Stimulated activated CD8-positive, alpha-beta memory T cell treated with anti-CD3 and anti-CD28 coated beads, Interleukin-12 subunit alpha, Interleukin-12 subunit beta, amount 100 ng/mL, for 1 hour (primary cell): ENCODE results near the gene IQCK.

Source experiments
- DNase-seq: peaks from one replicate; pipeline ENCODE4 v3.0.0-alpha.2; 2020; ENCODE audit warnings: low read depth

Gene IQCK

DNA sequence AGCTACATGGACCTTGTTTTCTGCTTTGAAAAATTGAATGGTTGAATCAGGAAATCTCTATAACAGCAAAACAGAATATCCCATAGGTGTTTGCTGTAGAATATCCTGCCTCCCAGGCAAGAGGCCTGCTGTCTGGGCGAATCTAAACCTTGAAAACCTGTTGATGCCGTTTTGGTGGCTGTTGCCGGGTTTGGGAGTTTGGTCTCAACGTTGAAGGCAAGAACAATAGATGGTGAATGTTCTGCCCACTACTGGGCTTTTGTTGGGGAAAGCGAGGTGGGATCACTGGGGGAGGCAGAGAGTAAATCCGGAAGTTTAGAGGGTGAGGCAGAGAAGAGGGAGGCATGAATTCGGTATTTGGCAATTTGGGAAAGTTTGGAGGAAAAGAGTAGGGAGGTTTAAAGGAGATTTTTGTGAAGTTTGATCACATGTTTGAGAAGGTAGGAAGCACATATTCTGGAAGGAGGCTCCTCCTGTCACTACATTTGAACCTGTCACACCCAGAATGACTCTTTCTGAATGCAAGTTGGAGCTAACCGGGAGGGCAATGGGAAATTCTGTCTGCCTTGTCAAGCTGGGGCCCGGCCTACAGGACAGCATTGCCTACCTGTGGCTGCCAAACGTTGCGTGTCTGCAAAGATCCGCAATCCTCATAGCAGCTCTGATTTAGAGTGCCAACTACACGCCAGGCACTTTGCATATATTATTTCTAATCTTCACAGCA is 120.1 kb downstream of the IQCK start:
- no peak for DNase-seq

DNA sequence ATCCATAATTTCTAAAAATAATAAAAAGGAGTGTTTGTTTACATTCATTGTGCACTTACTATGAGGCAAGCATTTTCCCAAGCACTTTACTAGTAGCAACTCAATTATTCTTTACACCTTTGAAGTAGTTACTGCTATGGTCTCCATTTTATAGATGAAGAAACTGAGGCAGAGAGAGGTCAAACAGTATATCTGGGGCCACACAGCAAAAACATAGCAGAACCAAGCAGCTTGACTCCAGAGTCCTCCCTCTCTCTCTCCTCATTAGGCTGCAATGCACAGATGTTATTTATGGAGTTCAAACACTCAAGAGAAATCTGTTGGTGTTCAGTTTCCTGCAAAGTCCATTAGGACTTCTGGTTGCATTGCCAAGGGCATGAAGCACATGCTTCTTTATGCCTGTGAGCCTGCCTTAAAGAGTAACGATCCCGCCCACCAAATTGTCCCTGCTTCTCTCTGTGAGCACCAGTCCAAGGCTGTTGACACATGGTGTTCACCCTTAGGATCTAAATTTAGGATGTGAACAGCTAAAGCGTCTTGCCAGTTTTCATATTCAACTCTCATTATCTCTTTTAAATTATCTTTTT is 122.5 kb downstream of the IQCK start:
- no peak for DNase-seq

DNA sequence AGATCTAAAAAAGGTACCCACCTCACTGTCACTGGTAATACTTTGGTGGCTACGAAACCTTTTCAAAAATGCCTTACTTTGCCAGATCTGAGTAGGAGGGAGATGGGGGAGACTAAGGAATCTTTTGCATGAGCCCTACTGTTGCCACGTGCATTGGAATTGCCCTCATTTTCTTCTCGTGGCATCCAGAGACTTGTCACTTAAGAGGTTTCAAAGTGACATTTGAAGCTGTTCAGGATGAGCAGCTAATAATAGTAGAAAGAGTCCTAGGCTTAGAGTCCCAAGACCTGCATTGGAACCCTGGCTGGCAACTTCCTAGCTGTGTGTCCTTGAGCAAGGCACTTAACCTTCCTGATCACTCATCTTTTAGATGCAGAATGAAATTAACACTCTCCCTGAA is 123.1 kb downstream of the IQCK start:
- DNase-seq: no peak

DNA sequence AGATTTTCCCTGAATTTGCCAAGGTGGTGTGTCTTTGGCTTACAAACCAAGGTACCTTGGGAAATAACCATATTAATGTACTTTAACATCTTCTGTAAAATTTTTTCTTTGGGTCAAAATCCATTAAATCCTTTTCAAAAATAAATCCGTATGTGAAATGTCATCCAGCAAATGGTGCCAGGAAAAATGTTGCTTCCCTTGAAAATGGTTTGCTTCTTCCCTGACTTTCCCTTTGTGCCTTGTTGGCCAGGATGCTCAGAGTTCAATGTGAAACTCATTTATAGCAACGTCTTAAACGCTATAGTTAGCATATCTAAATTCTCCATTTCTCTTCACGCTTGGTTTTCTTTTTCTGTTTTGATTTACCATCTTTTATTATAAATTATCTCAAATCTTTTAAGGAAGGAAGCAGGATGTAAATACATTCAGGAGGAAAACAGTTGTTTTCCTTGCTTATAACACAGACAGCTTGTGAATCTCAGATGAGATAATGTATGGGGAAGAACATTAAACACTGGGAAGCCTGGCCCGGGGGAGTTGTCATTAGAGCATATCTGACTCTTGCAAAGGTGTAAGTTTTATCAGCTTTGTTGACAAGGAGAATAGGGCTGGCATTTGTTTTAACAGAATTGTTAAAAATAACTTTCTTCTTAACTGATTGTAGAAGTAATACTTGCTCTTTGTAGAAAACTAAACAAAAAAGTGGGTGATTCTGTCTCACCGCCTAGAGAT is 124.5 kb downstream of the IQCK start:
- DNase-seq: no peak

DNA sequence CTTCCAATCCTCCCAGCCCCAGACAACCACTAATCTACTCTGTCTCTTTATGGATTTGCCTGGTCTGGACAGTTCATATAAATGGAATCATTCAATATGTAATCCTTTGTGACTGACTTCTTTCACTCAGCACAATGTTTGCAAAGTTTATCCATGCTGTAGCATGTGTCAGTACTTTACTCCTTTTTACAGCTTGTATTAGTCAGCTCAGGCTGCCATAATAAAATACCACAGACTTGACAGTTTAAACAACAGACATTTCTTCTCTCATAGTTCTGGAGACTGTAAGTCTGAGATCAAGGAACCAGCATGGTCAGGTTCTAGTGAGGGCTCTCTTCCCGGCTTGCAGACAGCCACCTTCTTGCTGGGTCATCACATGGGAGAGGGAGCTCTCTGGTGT is 125.3 kb downstream of the IQCK start:
- DNase-seq: no peak

DNA sequence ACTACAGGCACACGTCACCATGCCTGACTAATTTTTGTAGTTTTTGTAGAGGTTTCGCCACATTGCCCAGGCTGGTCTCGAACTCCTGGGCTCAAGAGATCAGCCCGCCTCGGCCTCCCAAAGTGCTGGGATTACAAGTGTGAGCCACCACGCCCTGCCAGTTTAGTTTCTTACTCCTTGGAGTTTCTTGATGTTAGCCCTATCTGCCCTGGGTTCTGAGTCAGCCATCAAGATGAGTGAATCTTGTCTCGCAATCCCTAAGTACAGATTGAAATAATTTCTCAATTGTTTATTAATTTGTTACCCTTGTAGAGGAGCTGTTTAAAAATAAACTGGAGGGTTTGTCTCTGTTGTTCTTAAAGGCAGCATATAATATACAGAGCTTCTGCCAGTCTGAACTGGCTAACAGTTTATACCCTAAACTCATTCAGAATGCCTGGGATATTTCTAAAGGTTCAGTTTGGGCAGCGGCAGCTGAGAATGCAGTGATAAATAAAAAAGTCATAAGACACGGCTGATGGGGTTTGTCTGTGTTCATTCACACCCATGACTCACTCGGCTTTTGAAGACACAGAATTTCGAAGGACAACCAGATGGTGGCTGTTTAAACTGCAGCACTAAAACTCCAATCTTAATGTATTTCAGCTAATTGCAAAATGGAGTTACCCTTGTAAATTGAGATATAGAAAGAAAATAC is 127.0 kb downstream of the IQCK start:
- no peak for DNase-seq

DNA sequence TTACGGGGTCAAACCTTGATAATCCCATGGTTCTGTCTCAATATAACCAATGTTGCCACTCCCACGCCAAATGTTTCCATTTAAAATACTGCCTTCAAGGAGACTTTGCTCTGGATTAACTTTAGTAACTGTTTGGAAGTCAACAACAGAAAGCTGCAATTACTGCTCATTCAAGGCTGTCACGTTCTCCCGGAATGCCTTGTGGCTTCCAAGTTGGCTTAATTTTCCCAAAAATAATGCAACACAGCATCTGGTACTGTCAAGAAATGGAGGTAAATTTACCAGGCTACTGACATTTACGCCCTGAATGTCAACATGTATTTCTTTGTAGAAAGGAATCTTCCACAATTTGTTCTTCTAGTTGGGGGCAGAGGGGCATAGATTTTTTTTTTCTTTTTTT is 128.4 kb downstream of the IQCK start:
- no peak for DNase-seq

DNA sequence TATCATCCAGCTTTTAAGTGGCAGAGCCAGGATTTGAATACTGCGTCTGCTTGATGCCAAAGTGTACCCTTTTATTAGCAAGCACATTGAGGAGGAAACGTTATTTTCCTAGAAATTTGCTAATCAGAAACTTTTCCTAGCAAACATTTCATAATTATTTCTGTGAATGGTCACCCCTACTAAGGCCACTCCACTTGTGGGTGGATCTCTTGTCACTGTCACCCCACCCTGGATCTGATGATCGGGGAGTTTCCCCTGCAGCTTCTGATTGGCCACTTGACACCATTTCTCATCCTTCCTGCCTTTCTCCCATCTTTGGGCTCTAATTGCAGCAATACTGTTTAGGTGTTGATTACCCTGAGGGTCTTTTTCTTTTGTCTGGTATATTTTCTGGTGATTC is 130.7 kb downstream of the IQCK start:
- DNase-seq: no peak

DNA sequence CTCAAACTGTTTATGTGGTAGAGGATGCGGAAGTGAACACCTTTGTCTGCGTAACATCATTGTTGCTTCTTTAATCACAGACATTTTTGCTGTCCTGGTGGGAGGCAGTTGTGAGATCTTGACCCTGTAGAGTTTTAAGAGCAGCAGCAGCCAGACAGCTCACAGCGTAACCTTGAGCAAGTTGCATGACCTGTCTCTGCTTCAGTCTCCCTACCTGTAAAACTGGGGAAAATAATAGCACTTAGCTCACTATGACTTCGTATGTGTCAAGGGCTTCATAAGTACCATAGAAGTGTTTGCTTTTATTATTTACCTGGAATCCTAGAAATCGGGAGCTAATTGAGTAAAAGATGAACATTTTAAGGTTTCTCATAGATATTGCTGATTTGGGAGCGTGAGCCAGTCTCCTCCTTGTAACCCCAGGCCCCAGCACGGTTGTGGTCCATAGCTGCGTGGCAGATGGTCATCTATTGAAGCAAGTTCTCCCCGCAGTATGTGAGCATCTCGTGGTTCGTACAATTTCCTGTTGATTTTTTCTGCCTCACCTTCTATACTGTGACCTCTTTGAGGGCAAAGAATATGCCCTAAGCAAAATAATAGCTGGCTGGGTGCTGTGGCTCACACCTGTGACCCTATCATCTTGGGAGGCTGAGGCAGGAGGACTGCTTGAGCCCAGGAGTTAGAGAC is 132.2 kb downstream of the IQCK start:
- DNase-seq: no peak

DNA sequence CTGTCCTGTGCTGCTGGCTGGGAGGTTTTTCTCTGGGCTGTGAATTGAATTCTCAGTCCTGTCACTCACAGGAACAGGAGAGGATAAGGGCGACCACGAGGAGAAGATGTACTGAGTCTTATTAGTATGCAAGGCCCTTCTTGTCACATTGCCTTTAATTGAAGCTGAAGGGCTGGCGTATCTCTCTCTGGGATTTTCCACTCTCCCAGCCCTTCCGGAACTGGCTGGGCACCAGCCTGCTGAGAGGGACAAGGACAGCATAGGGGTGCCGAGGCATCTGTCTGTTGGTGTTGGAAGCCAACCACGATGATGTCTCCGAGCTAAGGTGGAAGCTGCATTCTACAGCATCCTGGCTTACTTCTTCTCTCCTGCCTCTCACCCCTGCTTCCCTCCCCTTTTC is 133.4 kb downstream of the IQCK start:
- no peak for DNase-seq

DNA sequence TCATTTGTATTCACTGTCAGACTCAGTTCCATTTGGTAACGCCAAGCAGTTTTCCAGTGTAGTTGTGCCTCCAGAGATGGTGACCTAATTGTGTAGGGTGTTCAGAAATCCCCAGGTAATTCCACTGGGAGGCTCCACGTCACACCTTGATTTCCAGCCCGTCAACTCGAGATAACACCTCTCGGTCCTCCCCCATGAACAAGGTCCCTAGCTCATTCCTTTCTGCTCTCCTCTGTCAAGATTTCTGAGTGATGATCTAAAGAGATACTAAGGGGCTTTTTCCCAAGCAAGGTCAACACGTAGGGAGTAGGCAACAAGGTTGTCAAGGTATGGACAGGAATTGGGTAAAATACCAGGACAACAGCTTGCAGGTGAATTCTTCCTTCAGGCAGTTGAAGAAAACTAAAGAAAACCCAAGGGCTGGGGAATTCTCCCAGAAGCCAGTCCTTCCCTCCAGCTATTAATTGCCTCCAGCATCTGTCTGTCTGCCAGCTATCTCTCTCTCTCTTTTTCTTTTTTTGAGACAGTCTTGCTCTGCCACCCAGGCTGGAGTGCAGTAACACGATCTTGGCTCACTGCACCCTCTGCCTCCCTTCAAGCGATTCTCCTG is 135.2 kb downstream of the IQCK start:
- DNase-seq: no peak

DNA sequence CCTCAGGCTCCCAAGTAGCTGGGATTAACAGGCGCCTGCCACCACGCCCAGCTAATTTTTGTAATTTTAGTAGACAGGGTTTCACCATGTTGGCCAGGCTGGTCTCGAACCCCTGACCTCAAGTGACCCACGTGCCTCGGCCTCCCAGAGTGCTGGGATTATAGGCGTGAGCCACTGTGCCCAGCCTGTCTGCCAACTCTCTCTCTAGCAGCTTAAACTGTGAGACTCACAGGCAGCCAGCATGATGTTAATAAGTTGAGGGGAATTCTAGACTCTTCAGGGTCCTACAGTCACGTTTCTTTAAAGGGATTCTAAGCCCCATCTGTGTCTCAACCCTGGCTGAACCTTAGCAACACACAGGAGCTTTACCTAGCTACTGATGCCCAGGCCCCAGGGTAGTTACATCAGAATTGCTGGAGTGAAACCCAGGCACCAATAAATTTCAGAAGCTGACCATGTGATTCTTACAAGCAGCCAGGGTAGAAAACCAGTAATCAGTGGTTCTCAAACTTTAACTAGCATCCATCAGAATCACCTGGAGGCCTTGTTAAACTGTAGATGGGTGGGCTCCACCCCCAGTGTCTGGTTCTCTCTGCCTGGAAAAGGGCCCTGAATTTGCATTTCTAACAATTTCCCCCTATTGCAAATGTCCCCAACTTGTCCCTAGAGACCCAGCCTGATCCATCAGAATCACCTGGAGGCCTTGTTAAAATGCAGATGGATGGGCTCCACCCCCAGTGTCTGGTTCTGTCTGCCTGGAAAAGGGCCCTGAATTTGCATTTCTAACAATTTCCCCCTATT is 135.9 kb downstream of the IQCK start:
- no peak for DNase-seq

DNA sequence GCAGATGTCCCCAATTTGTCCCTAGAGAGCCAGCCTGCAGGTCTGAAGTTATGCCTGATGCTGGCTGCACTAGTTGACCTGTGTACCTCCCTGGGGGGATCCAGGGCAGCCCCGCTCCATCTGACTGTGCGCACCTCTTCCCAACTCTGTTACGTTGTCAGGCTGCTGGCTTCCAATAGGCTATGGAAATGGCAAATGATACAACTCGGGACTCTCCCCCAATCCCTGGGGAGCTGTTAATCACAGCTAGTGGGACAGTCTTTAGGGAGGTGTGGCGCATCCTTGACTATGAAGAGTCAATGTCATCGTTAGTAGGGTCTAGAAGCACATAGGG is 136.4 kb downstream of the IQCK start:
- DNase-seq: no peak

DNA sequence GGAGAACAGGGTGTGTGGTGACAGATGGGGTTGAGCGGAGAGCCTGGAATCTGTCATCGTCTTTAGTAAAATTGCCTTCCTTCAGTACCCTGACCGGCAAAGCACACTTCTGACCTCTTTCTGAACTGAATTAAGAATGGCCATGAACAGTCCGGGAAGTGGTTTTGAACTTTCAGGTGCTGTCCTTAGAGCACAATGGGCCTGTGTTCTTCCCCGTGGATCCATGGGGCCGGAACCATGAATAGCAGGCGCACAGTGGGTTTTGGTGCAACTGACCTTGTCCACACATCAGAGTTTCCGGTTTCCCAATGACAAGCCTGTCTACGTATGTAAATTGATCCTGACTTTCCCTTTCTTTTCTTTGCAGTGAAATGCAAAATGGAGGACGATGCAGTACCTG is 138.0 kb downstream of the IQCK start:
- DNase-seq: no peak

DNA sequence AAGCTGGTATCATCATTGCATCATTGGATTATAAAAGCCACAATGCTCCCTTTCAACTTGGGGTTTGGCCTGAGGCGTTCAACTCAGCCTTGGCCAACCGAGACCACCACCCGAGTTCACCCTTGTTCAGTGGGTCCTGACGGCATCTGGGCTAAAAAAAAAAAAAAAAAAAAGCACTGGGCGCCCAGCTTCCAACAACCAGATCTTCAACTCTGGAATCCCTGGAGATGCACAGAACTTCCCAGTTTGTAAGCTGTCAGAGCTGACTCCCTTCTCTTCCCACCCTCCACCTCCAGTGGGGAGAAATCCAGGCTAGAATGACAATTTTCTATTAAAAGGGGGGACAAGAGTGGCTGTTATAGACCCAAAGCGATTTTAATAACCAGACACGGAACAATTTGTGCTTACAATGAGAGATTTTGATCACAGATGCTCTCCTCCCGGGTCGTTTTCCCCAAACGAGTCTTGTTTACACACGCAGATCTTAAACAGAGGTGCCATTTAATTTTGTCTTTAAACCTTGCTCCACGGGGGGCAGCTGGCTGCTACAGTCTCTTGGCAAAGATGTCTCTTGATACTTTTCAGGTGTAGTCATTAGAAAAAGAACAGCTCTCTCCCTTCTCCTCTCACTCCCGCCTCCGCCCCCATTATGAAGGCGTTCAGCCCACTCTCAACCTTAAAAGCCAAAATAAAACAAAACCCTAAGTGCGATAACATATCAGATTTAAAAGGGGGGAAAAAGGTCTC is 139.7 kb downstream of the IQCK start:
- DNase-seq: no peak

DNA sequence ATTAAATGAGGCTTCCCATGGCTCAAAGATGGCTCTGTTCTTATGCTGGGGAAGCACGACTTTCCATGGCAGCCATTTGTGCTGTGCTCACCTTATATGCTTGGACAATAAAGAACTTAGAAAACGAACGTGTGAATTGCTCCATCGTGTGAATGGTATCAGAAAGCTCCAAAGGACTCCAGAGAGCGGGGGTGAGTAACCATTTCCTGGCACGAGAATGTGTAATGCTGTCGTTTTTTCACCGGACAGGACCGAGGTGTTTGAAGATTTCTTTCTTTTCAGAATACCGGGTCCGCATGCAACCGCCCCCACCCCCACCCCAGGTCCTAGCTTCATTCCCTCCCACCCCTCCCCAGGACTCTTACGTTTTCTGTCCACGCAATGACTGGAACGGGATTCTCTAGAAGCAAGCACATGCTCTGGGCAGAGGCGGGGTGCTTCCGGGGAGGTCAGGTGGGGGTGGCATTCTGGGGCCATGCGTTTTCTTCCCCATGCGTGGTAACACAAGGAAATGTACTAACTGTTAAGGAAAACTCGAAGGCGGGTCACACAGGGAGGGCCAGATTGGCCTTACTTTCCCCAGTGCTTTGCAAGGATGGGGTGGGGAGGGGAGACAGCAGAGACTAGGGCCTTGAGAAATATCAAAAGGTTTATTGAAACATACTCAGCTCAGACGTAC is 140.4 kb downstream of the IQCK start:
- no peak for DNase-seq

DNA sequence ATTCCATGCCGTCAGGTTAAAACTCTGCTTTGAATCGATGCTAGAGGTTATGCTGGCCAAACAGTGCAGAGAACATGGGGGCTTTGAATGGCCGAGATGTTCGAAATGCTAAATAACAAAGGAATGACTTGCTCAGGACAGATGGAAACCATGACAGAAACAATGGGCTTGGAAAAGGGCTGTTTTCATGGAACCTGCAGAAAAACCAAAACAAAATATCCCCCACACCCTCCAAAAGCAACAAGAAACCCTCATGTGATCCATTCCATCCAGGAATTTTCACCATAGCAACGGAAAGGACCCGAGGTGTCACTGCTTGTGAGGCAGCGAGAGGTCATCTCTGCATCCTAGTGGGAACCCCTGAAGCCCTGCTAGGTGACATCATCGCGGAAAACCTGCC is 141.1 kb downstream of the IQCK start:
- DNase-seq: no peak

DNA sequence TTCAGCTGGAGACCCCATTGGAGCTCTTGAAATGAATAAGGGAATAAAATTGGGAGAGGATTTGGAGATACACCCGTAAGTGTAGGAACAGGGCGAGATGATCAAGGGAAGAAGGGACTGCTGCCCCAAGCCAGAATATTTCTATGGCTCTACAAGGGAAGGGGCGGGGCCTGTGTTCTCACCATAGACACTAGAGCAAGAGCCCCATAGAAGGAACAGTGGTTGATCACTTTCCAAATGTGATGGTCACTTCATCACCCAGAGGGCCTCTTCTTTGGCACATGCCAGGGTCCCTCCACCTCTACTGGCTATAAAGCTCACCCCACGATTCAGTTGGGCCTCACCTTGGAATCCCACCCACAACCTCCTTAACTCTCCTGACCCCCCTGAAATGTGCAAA is 141.5 kb downstream of the IQCK start:
- DNase-seq: no peak

DNA sequence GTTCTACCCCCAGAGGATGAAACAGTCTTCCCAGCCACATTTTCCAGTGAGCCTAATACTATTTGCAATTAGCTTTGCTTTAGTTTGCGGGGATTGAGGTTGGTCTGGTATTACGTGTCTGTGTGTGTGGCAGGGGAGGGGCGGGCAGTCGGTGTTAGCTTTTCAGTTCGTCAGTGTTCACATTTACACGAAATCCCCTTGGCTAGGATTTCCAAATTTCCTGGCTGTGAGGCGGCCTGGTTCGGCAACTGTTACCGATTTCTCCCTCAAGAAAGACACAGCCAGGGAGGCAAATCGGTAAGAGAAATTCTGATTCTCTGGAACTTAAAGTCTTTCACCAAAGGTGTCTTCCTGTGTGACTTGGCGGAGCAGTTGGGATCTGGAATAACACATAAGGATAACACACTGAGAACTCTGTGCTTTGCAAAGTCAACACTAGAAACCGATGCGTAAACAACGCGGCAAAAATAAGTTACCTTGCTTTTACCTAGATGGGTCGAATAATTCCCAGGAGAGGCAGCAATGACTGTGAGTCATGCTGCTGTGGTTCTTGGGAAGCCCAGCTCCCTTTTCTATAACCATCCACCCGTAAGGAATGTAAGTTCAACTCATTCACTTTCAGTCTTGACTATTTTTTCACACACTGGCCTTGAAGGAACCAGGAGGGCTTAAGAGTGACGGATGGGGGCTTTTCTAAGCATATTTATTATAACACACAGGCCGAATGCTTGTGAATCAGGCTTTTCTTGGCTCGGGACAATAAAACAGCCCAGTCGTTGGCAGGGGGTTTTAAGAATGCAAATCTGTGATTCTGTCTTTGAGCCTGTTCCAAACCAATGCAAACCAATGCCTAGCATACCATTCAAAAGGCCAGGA is 142.3 kb downstream of the IQCK start:
- DNase-seq: no peak
